DND-41 (cell line): ENCODE results near the gene NEMP2.

Experiments
- ATAC-seq: fragments of 200-7000 bp; cut with Tn5 transposase; 3 replicates; pipeline ENCODE4 v1.9.1; 2021; ENCODE audit warnings: low read depth; ENCODE audit not compliant: insufficient read depth
- DNase-seq: peaks from one replicate; pipeline ENCODE4 v3.0.0-alpha.2; 2020
- H2AFZ ChIP-seq: 2 replicates; pipeline ENCODE4 v1.6.0; 2012; ENCODE audit warnings: low read depth, low read length
- H3K27ac ChIP-seq: 2 replicates; pipeline ENCODE4 v1.5.1; 2012; ENCODE audit warnings: low read length, inconsistent platforms
- H3K27me3 ChIP-seq: fragments of 200-600 bp; sonication (generic); 2 replicates; pipeline ENCODE4 v1.6.0; 2012; ENCODE audit warnings: low read length, mild to moderate bottlenecking, inconsistent platforms; ENCODE audit not compliant: insufficient read depth, poor library complexity
- H3K36me3 ChIP-seq: 2 replicates; pipeline ENCODE4 v1.5.1; 2012; ENCODE audit warnings: low read length, inconsistent platforms; ENCODE audit not compliant: insufficient read depth
- H3K4me1 ChIP-seq: 2 replicates; pipeline ENCODE4 v1.5.1; 2012; ENCODE audit warnings: mild to moderate bottlenecking, low read length; ENCODE audit not compliant: insufficient read depth
- H3K4me2 ChIP-seq: 2 replicates; pipeline ENCODE4 v1.6.0; 2012; ENCODE audit warnings: mild to moderate bottlenecking, moderate library complexity, low read length, inconsistent platforms; ENCODE audit not compliant: insufficient read depth
- H3K4me3 ChIP-seq, 2 experiments: fragments of 200-600 bp in 1 of 2; shearing (Covaris generic) in 1 of 2; 2 replicates each; pipeline ENCODE4 v1.5.1; 2012 to 2016; ENCODE audit warnings: inconsistent platforms in 2 of 2, low read length in 2 of 2, mild to moderate bottlenecking in 2 of 2, low read depth in 1 of 2, moderate library complexity in 1 of 2
- H3K79me2 ChIP-seq: 2 replicates; pipeline ENCODE4 v1.6.0; 2012; ENCODE audit warnings: low read length, inconsistent platforms; ENCODE audit not compliant: insufficient read depth
- H3K9ac ChIP-seq: 2 replicates; pipeline ENCODE4 v1.6.0; 2012; ENCODE audit warnings: low read depth, mild to moderate bottlenecking, inconsistent platforms, low read length, moderate library complexity
- H3K9me3 ChIP-seq: 2 replicates; pipeline ENCODE4 v1.5.1; 2012; ENCODE audit warnings: low read length, moderate library complexity, mild to moderate bottlenecking, inconsistent platforms; ENCODE audit not compliant: insufficient read depth, severe bottlenecking
- H4K20me1 ChIP-seq: 2 replicates; pipeline ENCODE4 v1.6.0; 2012; ENCODE audit warnings: low read length; ENCODE audit not compliant: insufficient read depth
- EZH2 ChIP-seq: IDR thresholded peaks from 3 replicates; pipeline ENCODE4 v1.6.1; 2012; ENCODE audit warnings: borderline replicate concordance, low read depth, mild to moderate bottlenecking, moderate library complexity, low read length, inconsistent platforms; ENCODE audit not compliant: severe bottlenecking
- TF ChIP-seq, protein P1 (sequence below): IDR thresholded peaks from 2 replicates; pipeline ENCODE4 v1.5.1; 2012; ENCODE audit warnings: borderline replicate concordance, low read length, moderate library complexity, mild to moderate bottlenecking; ENCODE audit not compliant: poor library complexity, severe bottlenecking; ENCODE audit errors: extremely low read depth

NEMP2 gene

DNA sequence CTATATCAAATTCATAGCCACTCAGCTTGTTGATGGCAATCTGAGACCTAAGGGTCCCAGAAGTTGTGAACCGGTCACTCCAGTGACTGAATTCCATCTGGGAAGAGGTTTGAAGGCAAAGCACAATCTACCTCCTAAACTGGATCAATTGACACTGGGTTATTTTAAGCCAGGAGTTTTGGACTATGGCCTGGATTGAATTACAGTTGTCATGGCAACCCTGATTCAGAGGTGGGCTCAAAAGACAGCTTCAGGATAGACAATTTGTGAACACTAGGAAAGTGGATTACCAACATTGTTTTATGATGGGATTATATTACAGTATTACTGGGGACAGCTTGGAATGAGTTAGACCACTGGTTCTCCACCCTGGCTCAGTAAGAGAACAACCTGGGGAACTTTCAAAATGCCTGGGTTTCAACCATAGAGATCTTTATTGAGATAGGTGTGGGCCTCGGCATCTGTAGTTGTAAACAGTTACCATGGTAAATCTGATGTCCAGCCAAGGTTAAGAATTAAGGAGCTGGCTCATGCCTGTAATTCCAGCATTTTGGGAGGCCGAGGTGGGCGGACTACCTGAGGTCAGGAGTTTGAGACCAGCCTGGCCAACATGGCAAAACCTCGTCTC, 67.6 kb downstream of the NEMP2 start:
- Histone ChIP-seq H3K9ac (no peak overlapping the region), H3K4me1 (peaks cover 8% of the 10 kb centered on the region), H3K27me3 (no peaks in the 10 kb centered on the region), H4K20me1 (no peaks in the 10 kb centered on the region), H2AFZ (no peak overlapping the region), H3K4me2 (no peak overlapping the region), H3K79me2 (peaks cover 15% of the 10 kb centered on the region; the same call in 1 of the 2 replicates), H3K9me3 (peaks cover 3% of the 10 kb centered on the region), H3K4me3 (no peak overlapping the region), H3K27ac (no peak overlapping the region), H3K36me3 (peaks cover 22% of the 10 kb centered on the region)
- TF ChIP-seq, protein P1, sequence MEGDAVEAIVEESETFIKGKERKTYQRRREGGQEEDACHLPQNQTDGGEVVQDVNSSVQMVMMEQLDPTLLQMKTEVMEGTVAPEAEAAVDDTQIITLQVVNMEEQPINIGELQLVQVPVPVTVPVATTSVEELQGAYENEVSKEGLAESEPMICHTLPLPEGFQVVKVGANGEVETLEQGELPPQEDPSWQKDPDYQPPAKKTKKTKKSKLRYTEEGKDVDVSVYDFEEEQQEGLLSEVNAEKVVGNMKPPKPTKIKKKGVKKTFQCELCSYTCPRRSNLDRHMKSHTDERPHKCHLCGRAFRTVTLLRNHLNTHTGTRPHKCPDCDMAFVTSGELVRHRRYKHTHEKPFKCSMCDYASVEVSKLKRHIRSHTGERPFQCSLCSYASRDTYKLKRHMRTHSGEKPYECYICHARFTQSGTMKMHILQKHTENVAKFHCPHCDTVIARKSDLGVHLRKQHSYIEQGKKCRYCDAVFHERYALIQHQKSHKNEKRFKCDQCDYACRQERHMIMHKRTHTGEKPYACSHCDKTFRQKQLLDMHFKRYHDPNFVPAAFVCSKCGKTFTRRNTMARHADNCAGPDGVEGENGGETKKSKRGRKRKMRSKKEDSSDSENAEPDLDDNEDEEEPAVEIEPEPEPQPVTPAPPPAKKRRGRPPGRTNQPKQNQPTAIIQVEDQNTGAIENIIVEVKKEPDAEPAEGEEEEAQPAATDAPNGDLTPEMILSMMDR = no peak
- no peak for TF ChIP-seq EZH2
- ATAC-seq (no peak), DNase-seq (no peak)

- Histone ChIP-seq H3K9ac (no peak overlapping the region), H3K36me3 (peaks cover 16% of the 10 kb centered on the region), H3K79me2 (peaks cover 12% of the 10 kb centered on the region; the same call in 1 of the 2 replicates), H3K4me3 (no peak overlapping the region), H3K4me2 (no peak overlapping the region), H4K20me1 (no peaks in the 10 kb centered on the region), H3K4me1 (peaks cover 8% of the 10 kb centered on the region), H3K27me3 (no peaks in the 10 kb centered on the region), H3K27ac (no peak overlapping the region), H2AFZ (no peak overlapping the region), H3K9me3 (no peaks in the 10 kb centered on the region)
- no peak for TF ChIP-seq EZH2
- TF ChIP-seq, protein P1 = no peak
- ATAC-seq = no peak
- no peak for DNase-seq
Observed at GRCh38 chr2:190465060-190465459, 69.5 kb downstream of the NEMP2 start.

GRCh38 chr2:190462611-190463010, 71.9 kb downstream of the NEMP2 start:
- Histone ChIP-seq H3K27ac (no peak overlapping the region), H3K27me3 (no peaks in the 10 kb centered on the region), H3K36me3 (peaks cover 19% of the 10 kb centered on the region), H3K4me2 (no peak overlapping the region), H3K4me3 (no peak overlapping the region), H3K79me2 (peaks cover 15% of the 10 kb centered on the region; the same call in 1 of the 2 replicates), H4K20me1 (0 out of 2 replicates have a peak, but pooled peaks cover 3% of the 10 kb centered on the region), H3K4me1 (no peaks in the 10 kb centered on the region), H3K9ac (no peak overlapping the region), H3K9me3 (no peaks in the 10 kb centered on the region), H2AFZ (no peak overlapping the region)
- no peak for ATAC-seq
- DNase-seq = no peak
- TF ChIP-seq EZH2 = no peak
- TF ChIP-seq, protein P1 = no peak
